HepG2 (cell line): Measurements from ENCODE around the gene DNAJB2. TPM values are rescaled to one million over a fixed set of nuclear protein-coding genes. Genes with fewer than 3 reads are reported as not detected.

Experiments
- ATAC-seq: fragments of 200-7000 bp; cut with Tn5 transposase; 3 replicates; pipeline ENCODE4 v1.9.1; 2020; ENCODE audit warnings: mild to moderate bottlenecking, moderate library complexity
- BruUV-seq: library from RNA; stranded (reverse); fragments of 400-500 nt; replicated peaks from 2 replicates; lab custom pipeline; 2021; lab: Mats Ljungman, UMichigan
- CTCF ChIA-PET: fragments of 300-600 bp; formaldehyde crosslinking; extraction: SDS; loops from one replicate; lab custom pipeline; 2021; ENCODE audit warnings: low total read pairs, inconsistent platforms, low intra/inter-chr PET ratio; lab: Yijun Ruan, JAX
- POLR2A ChIA-PET: fragments of 350-600 bp; sonication (Branson Sonifier 250); formaldehyde crosslinking; loops from one replicate; lab custom pipeline; 2020; ENCODE audit warnings: antibody characterized with exemption, inconsistent platforms; lab: Yijun Ruan, JAX
- DNase-seq: peaks from one replicate; pipeline ENCODE4 v3.0.0-alpha.2; 2015; ENCODE audit warnings: low spot score
- FAIRE-seq: peaks from 3 replicates; lab custom pipeline; 2011; peaks lifted over from hg19 to GRCh38; lab: Jason Lieb, UNC
- H2AFZ ChIP-seq: one replicate; pipeline ENCODE4 v1.6.1; 2011; ENCODE audit warnings: low read length, inconsistent platforms
- H3K27ac ChIP-seq: fragments of 300-600 bp; 3 replicates; pipeline ENCODE4 v1.8.0; 2011; ENCODE audit warnings: mixed run types, mild to moderate bottlenecking, mixed read lengths, low read length, inconsistent platforms; ENCODE audit not compliant: insufficient read depth; ENCODE audit errors: extremely low read length
- H3K27me3 ChIP-seq, 2 experiments: fragments of 200-600 bp in 1 of 2; 2 replicates in 1 of 2; 3 replicates in 1 of 2; pipeline versions ENCODE4 v1.6.0 to v1.8.0; 2011; ENCODE audit warnings: low read length in 2 of 2, mild to moderate bottlenecking in 2 of 2, moderate library complexity in 2 of 2, inconsistent platforms in 1 of 2; ENCODE audit not compliant: insufficient read depth in 2 of 2, control insufficient read depth in 1 of 2
- H3K36me3 ChIP-seq, 2 experiments: fragments of 200-600 bp in 1 of 2; replicated peaks in 1 of 2; 2 replicates in 1 of 2; 3 replicates in 1 of 2; pipeline versions ENCODE4 v1.5.1 to v1.8.0; 2011; ENCODE audit warnings: low read length in 2 of 2, inconsistent platforms in 1 of 2; ENCODE audit not compliant: insufficient read depth in 2 of 2, control insufficient read depth in 1 of 2
- H3K4me1 ChIP-seq: 2 replicates; pipeline ENCODE4 v1.5.1; 2012; ENCODE audit warnings: low read length, inconsistent platforms; ENCODE audit not compliant: insufficient read depth
- H3K4me2 ChIP-seq: 2 replicates; pipeline ENCODE4 v1.6.0; 2011; ENCODE audit warnings: low read depth, low read length, inconsistent platforms
- H3K4me3 ChIP-seq, 3 experiments: fragments of 200-600 bp in 1 of 3; sonication (generic), shearing (Covaris generic) in 1 of 3; replicated peaks in 1 of 3; 2 replicates each; pipeline ENCODE4 v1.5.1; 2011 to 2016; ENCODE audit warnings: low read length in 3 of 3, inconsistent platforms in 2 of 3, low read depth in 2 of 3, mild to moderate bottlenecking in 2 of 3, control low read depth in 1 of 3, mixed read lengths in 1 of 3; ENCODE audit not compliant: insufficient read depth in 1 of 3
- H3K79me2 ChIP-seq: one replicate; pipeline ENCODE4 v1.6.1; 2011; ENCODE audit warnings: low read length, inconsistent platforms; ENCODE audit not compliant: insufficient read depth
- H3K9ac ChIP-seq: 2 replicates; pipeline ENCODE4 v1.6.0; 2011; ENCODE audit warnings: mild to moderate bottlenecking, low read depth, low read length, inconsistent platforms; ENCODE audit not compliant: insufficient read depth
- H3K9me3 ChIP-seq: 2 replicates; pipeline ENCODE4 v1.5.1; 2012; ENCODE audit warnings: mild to moderate bottlenecking, low read length
- H4K20me1 ChIP-seq: 2 replicates; pipeline ENCODE4 v1.6.0; 2011; ENCODE audit warnings: inconsistent platforms, mild to moderate bottlenecking, low read length, moderate library complexity; ENCODE audit not compliant: insufficient read depth
- HNRNPL ChIP-seq: fragments of 200-400 bp; formaldehyde crosslinking; IDR thresholded peaks from 2 replicates; pipeline ENCODE4 v1.6.1; 2017; ENCODE audit warnings: mild to moderate bottlenecking, low read depth, low read length
- NFKB2 ChIP-seq: sonication (generic); formaldehyde crosslinking; IDR thresholded peaks from 2 replicates; pipeline ENCODE4 v1.4.0; 2020; ENCODE audit warnings: missing genetic modification reagents, borderline replicate concordance
- RARA ChIP-seq: IDR thresholded peaks from 2 replicates; pipeline ENCODE4 v1.6.1; 2016; ENCODE audit warnings: missing genetic modification reagents, missing compliant biosample characterization
- SNAI1 ChIP-seq: sonication (generic); formaldehyde crosslinking; IDR thresholded peaks from 2 replicates; pipeline ENCODE4 v1.5.0; 2020; ENCODE audit warnings: mild to moderate bottlenecking, missing genetic modification reagents, borderline replicate concordance
- ZNF510 ChIP-seq: sonication (generic); formaldehyde crosslinking; IDR thresholded peaks from 2 replicates; pipeline ENCODE4 v1.4.0; 2020; ENCODE audit warnings: low read depth, mild to moderate bottlenecking, missing genetic modification reagents
- ZNF83 ChIP-seq: sonication (generic); formaldehyde crosslinking; IDR thresholded peaks from 2 replicates; pipeline ENCODE4 v1.4.0; 2020; ENCODE audit warnings: missing genetic modification reagents, mild to moderate bottlenecking, borderline replicate concordance
- WGBS: methylation state at CpG from one replicate; pipeline ENCODE4 v1.1.6; 2017; ENCODE audit warnings: low lambda C conversion rate; 5-methylcytosine and 5-hydroxymethylcytosine counted together
- in situ Hi-C: cut with HindIII; loops from 2 replicates; pipeline ENCODE4 v1.10.0; 2017; ENCODE audit warnings: low pct_unique_long_range_greater_than_20kb; ENCODE audit not compliant: extremely low pct_ligation_motif_present
- intact Hi-C: fragments of 100-400 bp; cut with micrococcal nuclease; formaldehyde crosslinking; loops from one replicate; pipeline ENCODE4 v1.10.0; 2022; ENCODE audit not compliant: unreplicated experiment
- polyA plus RNA-seq, 8 experiments: library from polyadenylated mRNA; depleted of rRNA in 3 of 8; stranded (reverse) in 7 of 8; unstranded in 1 of 8; fragments of >200 nt; fragmentation: Illumina TruSeq in 4 of 8; extraction: Trizol in 4 of 8; gene quantifications; 2 replicates each; pipeline versions ENCODE4 v1.2.1 to v1.2.3, GENCODE V29; 2011 to 2016; ENCODE audit warnings: low read depth in 4 of 8, missing spikeins in 1 of 8, mixed read lengths in 1 of 8; ENCODE audit not compliant: insufficient read depth in 1 of 8
- total RNA-seq, 5 experiments: library from RNA; depleted of rRNA; stranded (reverse); fragments of >200 nt; fragmentation: Illumina TruSeq; extraction: Trizol; gene quantifications; 2 replicates each; pipeline ENCODE4 v1.2.3, GENCODE V29; 2016; ENCODE audit warnings: low read depth in 1 of 5
- TF ChIP-seq, protein P1 (sequence below): sonication (generic); formaldehyde crosslinking; IDR thresholded peaks from 2 replicates; pipeline ENCODE4 v1.5.1; 2020; ENCODE audit warnings: mild to moderate bottlenecking, missing genetic modification reagents, moderate library complexity

The DNAJB2 gene
- total and polyA plus RNA-seq, 2 of the 13 experiments (the other 11 are each of a cell fraction or from before 2014, with no cell fraction given): 21.3 to 31.1 TPM

DNA sequence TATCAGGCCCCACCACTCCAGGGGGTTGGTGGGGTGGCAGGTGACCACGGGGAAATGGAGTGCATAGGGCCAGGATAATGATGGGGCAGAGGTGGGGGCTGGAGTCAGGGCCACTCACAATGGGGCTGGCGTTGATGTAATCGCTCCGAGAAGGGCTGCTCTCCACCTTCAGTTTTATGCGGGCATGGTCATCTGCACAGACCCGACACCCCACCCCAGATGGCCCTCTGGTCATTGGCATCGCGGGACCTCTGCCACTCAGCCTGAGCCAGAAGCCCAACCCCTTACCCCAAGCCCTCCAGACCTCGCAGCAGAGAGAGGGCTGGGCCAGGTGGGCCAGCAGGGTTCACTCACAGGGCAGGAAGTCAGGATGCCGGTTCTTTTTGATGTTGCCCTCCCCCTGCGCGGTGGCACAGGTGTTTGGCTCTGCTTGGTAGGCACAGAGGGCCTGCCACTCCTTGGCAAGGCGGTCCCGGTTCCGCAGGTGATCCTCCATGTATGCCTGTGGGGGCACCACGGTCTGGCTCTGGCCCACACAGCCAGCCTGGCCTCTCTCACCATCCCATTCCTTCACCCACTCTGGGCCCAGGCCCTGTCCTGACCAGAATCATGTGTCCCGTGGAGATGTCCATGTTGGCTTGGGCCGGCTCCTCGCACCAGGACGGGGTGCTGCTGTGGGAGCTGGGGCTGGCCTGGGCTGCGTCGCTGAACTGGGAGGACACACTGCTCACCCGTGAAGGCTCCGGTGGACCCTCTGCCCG is 17.6 kb downstream of the DNAJB2 start:
- WGBS: 40% methylated on average over 17 of the region's 25 CpGs
- TF ChIP-seq ZNF510 (CRISPR knock-in tag) (no peak), ZNF83 (CRISPR knock-in tag) (no peak), SNAI1 (CRISPR knock-in tag) (no peak), RARA (CRISPR knock-in tag) (0 out of 2 replicates have a peak, but pooled peaks have one; percentile 21), NFKB2 (CRISPR knock-in tag) (no peak), HNRNPL (0 out of 2 replicates have a peak, but pooled peaks have one; percentile 32)
- TF ChIP-seq, protein P1, sequence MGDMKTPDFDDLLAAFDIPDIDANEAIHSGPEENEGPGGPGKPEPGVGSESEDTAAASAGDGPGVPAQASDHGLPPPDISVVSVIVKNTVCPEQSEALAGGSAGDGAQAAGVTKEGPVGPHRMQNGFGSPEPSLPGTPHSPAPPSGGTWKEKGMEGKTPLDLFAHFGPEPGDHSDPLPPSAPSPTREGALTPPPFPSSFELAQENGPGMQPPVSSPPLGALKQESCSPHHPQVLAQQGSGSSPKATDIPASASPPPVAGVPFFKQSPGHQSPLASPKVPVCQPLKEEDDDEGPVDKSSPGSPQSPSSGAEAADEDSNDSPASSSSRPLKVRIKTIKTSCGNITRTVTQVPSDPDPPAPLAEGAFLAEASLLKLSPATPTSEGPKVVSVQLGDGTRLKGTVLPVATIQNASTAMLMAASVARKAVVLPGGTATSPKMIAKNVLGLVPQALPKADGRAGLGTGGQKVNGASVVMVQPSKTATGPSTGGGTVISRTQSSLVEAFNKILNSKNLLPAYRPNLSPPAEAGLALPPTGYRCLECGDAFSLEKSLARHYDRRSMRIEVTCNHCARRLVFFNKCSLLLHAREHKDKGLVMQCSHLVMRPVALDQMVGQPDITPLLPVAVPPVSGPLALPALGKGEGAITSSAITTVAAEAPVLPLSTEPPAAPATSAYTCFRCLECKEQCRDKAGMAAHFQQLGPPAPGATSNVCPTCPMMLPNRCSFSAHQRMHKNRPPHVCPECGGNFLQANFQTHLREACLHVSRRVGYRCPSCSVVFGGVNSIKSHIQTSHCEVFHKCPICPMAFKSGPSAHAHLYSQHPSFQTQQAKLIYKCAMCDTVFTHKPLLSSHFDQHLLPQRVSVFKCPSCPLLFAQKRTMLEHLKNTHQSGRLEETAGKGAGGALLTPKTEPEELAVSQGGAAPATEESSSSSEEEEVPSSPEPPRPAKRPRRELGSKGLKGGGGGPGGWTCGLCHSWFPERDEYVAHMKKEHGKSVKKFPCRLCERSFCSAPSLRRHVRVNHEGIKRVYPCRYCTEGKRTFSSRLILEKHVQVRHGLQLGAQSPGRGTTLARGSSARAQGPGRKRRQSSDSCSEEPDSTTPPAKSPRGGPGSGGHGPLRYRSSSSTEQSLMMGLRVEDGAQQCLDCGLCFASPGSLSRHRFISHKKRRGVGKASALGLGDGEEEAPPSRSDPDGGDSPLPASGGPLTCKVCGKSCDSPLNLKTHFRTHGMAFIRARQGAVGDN (CRISPR knock-in tag): peak; percentile 9; the same call in 1 of the 2 replicates
- TF ChIP-seq, all 625 proteins: peak for 3
- no peak overlapping the region for H2AFZ ChIP-seq
- no peak overlapping the region for H3K9ac ChIP-seq
- no peak for FAIRE-seq
- H3K27me3 ChIP-seq: peaks cover 6 to 87% of the 10 kb centered on the region in 2 experiments; a peak in 4 of 5 replicates
- H3K79me2 ChIP-seq: no peaks in the 10 kb centered on the region
- BruUV-seq: no TSS peak
- no peak overlapping the region for H3K27ac ChIP-seq
- no peak for DNase-seq
- ChIA-PET CTCF (interaction anchor here (2.9 to 3.4 kb wide), 2 partner anchors 18 to 137 kb away, joined by 28 to 50 read pairs; partner anchors contain the start of genes DNAJB2 and NHEJ1), POLR2A (no interaction called here)
- intact Hi-C loops: loop anchor here (5.0 to 10.0 kb wide), 2 partner anchors 238 to 240 kb away; no protein-coding TSS in a partner anchor
- no peak for ATAC-seq
- H3K4me3 ChIP-seq: no peak overlapping the region
- no peak overlapping the region for H3K4me2 ChIP-seq
- H3K4me1 ChIP-seq: peaks cover 42% of the 10 kb centered on the region
- H3K9me3 ChIP-seq: no peaks in the 10 kb centered on the region
- H3K36me3 ChIP-seq: no peaks in the 10 kb centered on the region
- H4K20me1 ChIP-seq: no peaks in the 10 kb centered on the region
- in situ Hi-C loops: loop anchor here (5.0 kb wide), 1 partner anchor 125 kb away; the partner anchor contains the start of gene SLC23A3
